ENCODE data around the gene AEBP1. TPM values are rescaled to one million over a fixed set of nuclear protein-coding genes. Genes with fewer than 3 reads are reported as not detected.

Gene AEBP1
- polyA plus RNA-seq, 12 donors: 57.6 to 145 (median 93.5) TPM; not detected in 1

GRCh38 chr7:44065431-44066110 lies 38.6 kb upstream of the AEBP1 start, which contains the start of gene PGAM2:
TSS of gene PGAM2 (minus strand) at chr7:44065567. CDS start at chr7:44065529, 38 bp downstream.
- DNase-seq: peak; percentile 55

DNA sequence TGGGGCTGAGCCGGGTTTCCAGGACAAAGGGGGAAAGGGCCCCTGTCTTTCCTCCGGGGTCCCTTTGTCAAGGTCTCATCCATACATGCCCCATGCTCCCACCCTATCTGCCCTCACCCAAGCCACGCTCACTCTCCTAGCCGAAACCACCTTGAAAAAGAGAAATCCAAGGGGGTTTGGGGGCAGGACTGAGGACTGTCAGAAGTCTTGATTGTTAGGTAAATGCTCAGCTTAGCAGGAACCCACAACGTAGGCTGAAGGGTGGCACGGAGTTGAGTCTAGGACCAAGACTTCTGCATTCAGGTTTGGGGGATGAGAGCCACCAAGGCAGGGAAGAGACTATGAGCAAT lies 38.1 kb upstream of the AEBP1 start:
- DNase-seq: no peak

GRCh38 chr7:44066494-44067063 lies 37.6 kb upstream of the AEBP1 start:
- DNase-seq: no peak

- DNase-seq: no peak
These were observed 36.8 kb upstream of the AEBP1 start for GRCh38 chr7:44067064-44067951.

- DNase-seq: no peak
These were observed 36.1 kb upstream of the AEBP1 start for GRCh38 chr7:44068054-44068453.

- DNase-seq: no peak
These were observed 32.3 kb upstream of the AEBP1 start for GRCh38 chr7:44071726-44072363.

DNA sequence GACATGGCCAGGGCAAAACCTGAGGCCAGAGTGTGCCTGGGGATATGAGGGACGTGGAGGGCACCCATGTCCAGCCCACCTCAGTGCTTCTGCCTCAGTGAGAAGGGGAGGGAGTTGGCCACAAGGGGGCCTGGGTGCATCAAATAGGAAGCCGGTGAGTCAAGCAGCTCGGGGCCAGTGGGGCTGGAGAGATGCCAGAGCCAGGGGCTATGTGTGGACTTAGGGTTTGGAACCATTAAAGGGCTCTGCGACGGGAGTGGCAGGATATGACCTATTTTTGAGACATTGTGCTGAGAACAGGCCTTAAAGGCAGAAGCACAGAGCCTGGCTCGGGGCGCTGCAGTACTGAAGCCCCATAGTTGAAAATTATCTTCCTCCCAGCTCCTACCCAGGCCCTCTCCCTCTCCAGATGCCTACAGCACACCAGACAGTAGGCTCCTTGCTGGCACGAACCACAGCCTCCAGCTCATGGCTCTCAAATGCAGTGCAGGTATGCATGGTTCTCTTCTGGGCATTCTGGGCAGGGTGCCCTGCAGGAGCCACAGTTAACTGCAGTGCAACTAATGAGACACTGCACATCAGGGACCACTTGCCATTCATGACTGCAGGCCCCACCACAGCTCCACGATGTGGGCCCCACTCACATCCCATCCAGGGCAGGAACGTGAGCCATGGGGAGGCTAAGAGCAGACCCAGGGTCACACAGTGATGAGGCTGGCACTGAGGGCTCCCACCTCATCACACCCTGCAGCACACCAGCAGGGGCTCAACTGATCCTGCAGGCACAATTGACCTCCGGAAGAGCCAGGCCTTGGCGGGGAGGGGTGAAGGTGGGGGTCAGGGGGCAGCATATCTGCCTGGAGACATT lies 31.5 kb upstream of the AEBP1 start:
- DNase-seq: peak; percentile 52

DNA sequence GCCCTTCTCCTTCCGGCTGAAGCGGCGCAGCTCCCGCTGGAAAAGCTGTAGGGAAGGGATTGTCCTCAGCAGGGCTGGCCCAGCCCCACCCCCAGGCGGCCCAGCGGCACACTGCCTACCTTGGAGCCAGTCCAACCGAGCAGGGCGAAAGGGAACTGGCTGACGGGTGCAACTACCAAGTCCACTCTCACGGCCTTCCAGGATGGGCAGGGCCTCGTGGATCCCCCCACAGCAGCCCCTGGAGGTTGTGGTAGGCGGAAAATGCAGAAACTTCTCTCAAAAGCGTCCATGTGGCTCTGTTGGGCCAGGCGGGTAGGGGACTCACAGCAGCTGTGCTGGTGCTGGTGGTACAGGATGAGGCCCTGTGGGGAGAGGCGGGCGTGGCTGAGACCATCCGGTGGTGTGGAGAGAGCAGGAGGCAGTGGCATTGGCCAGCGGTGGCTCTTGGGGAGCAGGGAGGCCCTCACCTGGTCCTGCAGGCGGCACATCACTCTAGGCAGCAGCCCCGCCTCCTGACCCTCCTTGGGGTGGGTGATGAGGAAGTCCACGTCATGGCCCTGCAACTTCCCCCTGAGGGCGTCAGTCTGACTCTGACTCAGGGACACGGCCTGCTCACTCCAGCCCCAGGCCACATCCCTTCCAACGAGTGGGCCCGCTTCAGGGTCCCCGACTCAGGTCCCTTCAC lies 30.3 kb upstream of the AEBP1 start:
- no peak for DNase-seq

- DNase-seq: no peak
These were observed 29.8 kb upstream of the AEBP1 start for GRCh38 chr7:44074349-44074695.

GRCh38 chr7:44075296-44076075 lies 28.7 kb upstream of the AEBP1 start:
- DNase-seq: no peak

DNA sequence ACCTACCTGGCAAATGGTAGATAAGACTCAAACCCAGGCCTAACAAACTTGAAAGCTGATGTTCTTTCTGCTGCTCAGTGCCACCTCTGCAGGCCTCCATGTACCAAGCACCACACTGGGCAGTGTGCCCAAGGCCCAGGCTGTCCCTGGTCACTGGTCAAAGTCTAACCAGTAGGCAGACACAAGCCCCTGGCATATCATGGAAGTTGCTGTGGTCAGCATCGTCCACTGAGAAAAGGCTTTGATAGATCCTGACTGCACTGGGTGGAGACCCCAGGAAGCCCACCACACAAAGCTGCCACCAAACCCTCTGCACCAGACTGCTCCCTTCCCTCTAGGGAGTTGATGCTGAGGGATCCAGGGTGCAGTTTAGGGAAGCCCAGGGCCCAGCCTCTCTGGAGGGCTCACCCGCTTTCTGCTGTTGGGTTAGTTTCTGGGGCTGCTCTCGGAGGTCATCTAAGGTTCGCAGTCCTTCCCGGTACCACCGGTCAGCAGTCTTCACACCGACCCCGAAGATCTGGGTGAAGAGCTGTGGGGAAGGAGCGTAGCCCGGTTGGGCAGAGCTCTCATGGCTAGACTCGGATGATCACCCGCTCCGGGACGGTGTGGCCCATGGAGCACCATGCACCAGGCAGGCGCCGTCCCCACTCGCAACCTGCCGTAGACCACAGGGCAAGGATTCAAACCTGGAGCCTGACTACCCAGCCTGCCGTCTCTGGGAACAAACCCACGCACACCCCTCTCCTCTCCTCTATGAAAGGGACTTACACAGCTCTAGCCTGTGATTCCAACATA lies 27.8 kb upstream of the AEBP1 start:
- DNase-seq: no peak

DNA sequence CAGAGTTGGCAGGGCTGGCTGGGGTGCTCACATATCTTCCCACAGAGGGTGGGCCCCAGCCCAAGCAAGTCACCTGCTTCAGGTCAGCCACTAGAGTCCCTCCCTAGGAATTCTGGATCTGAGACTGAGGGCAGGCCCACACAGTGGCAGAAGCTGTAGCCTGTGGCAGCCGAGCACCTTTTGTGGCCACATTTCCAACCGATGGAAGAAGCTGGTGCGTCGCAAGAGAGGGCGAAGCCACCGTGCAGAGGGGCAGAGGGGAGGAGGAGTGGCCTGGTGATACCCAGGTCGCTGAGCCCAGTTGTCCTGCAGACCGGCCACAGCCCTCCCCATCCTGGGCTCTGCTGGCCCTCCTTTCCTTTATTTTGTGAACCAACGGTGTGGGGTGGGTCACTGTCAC lies 27.1 kb upstream of the AEBP1 start:
- DNase-seq: no peak

DNA sequence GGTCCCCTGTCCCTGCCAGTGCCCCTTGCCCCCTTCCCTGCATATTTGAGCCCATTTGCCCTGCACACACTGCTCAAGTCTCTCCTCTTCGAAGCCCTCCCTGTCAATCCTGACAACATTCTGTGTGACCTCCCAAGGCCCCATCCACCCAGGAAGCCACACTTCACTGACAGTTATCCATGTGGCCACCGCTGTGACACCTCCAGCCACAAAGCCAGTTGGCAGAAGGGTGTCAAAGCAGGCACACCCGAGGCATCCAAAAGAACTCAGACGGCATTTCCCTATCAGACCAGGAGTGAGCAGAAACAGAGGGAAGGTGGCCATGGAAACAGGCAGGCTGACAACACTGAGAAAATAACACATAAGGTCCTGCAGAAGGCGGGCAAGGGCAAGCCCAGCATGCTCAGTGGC lies 26.5 kb upstream of the AEBP1 start:
- DNase-seq: no peak

DNA sequence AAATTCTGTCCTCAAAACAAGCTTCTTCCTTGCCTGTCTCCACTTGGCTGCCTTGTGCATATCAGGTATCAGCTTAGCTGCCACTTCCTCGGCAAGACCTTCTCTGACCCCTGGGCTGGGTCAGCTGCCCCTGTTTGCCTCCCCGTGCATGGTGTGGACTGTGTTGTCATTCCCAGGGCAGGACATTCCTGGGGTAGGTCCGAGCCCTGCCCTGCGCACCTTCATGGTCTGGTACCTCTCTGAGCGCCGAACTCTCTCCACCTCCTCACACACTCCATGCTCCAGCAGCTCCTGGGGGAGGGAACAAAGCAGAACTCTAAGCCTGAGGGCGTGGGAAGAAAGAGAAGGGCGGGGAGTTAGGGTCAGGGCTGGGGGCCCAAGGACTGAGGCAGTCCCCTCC lies 25.6 kb upstream of the AEBP1 start:
- DNase-seq: no peak

- no peak for DNase-seq
These were observed 24.7 kb upstream of the AEBP1 start for GRCh38 chr7:44079331-44080021.

DNA sequence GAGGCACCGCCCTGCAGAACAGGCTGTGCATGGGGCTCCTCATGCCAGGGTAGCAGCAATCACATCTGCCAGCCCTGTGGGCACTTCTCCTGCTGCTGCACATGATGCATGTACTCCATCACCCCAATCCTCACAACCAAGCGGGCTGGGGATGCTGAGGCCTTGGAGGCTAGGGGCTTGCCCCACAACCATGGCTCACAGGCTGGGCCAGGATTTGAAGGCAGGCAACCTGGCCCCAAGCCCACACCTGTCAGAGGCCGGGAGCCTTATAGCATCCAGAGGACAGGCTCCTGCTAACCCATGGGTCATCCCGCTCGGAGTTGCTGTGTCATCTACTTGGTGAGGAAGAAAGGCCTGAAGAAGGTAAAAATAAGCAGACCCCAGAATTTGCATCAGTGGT lies 24.0 kb upstream of the AEBP1 start:
- DNase-seq: no peak

DNA sequence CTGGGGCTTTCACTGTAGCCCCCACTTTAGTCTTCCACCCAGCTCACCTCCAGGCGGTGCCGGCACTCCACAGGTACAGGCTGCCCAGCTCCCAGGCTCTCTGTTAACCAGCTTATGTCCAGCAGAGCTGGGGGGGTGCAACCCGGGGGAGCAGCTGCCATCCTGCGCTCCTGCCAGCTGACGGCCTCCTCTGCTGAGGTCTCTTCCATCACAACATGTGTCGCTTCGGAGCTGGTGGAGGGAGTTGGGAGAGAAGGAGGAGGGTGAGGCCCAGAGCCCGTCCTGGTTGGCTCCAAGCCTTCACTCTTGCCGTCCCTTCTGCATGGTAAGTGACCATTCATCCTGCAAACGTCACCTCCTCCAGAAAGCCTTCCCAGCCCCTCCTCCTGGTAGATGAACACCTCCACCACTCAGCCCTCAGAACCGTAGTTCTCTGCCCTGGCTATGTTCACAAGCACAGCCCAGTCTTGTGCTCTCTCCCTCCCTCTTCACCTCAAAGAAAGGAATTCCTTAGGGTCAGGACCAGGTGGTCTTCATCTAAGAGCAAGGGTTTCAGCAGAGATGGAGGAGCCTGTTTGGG lies 23.4 kb upstream of the AEBP1 start:
- no peak for DNase-seq

DNA sequence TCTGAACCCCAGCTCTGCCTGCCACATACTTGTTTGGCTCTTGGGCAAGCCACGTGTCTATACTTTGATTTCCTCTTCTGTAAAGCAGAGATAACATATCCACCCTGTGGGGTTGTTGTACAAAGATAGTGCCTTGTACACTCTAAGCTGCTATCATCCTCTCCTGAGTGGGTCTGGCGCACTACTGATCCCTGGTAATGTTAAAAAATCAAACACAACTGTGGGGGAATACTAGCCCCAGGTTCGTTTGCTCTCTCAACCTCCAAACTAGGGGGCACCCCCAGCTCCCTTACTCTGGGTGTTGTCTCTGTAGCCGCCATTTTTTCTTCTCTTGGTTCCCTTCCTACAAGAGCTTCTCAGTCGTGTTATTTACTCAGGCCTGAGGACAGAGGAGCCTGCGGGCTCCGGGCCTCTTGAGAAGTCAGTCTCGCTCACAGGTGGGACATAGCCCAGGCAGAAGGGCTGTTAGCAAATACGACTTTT lies 22.8 kb upstream of the AEBP1 start:
- DNase-seq: no peak

All from muscle of arm (tissue), 12 donors.